MM.1S (cell line): ENCODE measurements around the gene CEACAM20.

Source experiments
- DNase-seq: peaks from one replicate; pipeline ENCODE4 v3.0.0-alpha.2; 2015
- H2AFZ ChIP-seq: fragments of 300-600 bp; sonication (generic); 2 replicates; pipeline ENCODE4 v1.6.0; 2016; ENCODE audit warnings: antibody characterized with exemption, low read length
- H3F3A ChIP-seq: fragments of 300-600 bp; sonication (generic); 2 replicates; pipeline ENCODE4 v1.6.1; 2016; ENCODE audit warnings: mild to moderate bottlenecking, antibody characterized with exemption, low read length, moderate library complexity, mixed read lengths; ENCODE audit not compliant: insufficient read depth
- H3K27ac ChIP-seq: fragments of 300-600 bp; sonication (generic); 2 replicates; pipeline ENCODE4 v1.5.1; 2016; ENCODE audit warnings: mild to moderate bottlenecking, low read length
- H3K27me3 ChIP-seq: fragments of 300-600 bp; sonication (generic); replicated peaks from 2 replicates; pipeline ENCODE4 v1.6.0; 2016; ENCODE audit warnings: low read length; ENCODE audit not compliant: insufficient read depth
- H3K36me3 ChIP-seq: fragments of 300-600 bp; sonication (generic); replicated peaks from 2 replicates; pipeline ENCODE4 v1.6.1; 2016; ENCODE audit warnings: mild to moderate bottlenecking, low read length, mixed read lengths; ENCODE audit not compliant: insufficient read depth
- H3K4me1 ChIP-seq: fragments of 300-600 bp; sonication (generic); 2 replicates; pipeline ENCODE4 v1.6.1; 2016; ENCODE audit warnings: low read length, mixed read lengths
- H3K4me2 ChIP-seq: fragments of 300-600 bp; sonication (generic); 2 replicates; pipeline ENCODE4 v1.6.0; 2016; ENCODE audit warnings: low read depth, low read length
- H3K4me3 ChIP-seq: fragments of 300-600 bp; sonication (generic); 2 replicates; pipeline ENCODE4 v1.5.1; 2016; ENCODE audit warnings: low read length, mixed read lengths
- H3K79me2 ChIP-seq: fragments of 300-600 bp; sonication (generic); 2 replicates; pipeline ENCODE4 v1.6.1; 2016; ENCODE audit warnings: mixed run types, low read length, mixed read lengths
- H3K9ac ChIP-seq: fragments of 300-600 bp; sonication (generic); 2 replicates; pipeline ENCODE4 v1.6.1; 2016; ENCODE audit warnings: low read length, mixed read lengths
- H3K9me2 ChIP-seq: fragments of 300-600 bp; sonication (generic); replicated peaks from 2 replicates; pipeline ENCODE4 v1.6.1; 2016; ENCODE audit warnings: mild to moderate bottlenecking, low read length, mixed read lengths; ENCODE audit not compliant: insufficient read depth
- H3K9me3 ChIP-seq: fragments of 300-600 bp; sonication (generic); replicated peaks from 2 replicates; pipeline ENCODE4 v1.6.1; 2016; ENCODE audit warnings: mild to moderate bottlenecking, low read length, mixed read lengths; ENCODE audit not compliant: insufficient read depth
- H4K20me1 ChIP-seq: fragments of 300-600 bp; sonication (generic); 2 replicates; pipeline ENCODE4 v1.6.1; 2016; ENCODE audit warnings: mild to moderate bottlenecking, low read length, moderate library complexity, mixed read lengths; ENCODE audit not compliant: insufficient read depth
- CTCF ChIP-seq: fragments of 300-600 bp; sonication (generic); IDR thresholded peaks from 2 replicates; pipeline ENCODE4 v1.5.1; 2016; ENCODE audit warnings: antibody characterized with exemption, low read length, mixed read lengths
- EZH2 ChIP-seq: fragments of 300-600 bp; sonication (generic); optimal IDR thresholded peaks from 2 replicates; pipeline ENCODE3; 2017; ENCODE audit warnings: low read depth, mild to moderate bottlenecking, antibody characterized with exemption, low read length, mixed read lengths
- EZH2phosphoT487 ChIP-seq: fragments of 300-600 bp; sonication (generic); IDR thresholded peaks from 2 replicates; pipeline ENCODE4 v1.6.1; 2018; ENCODE audit warnings: antibody characterized with exemption, low read length

Gene CEACAM20

GRCh38 chr19:44573183-44573582 is 43.7 kb upstream of the CEACAM20 start:
- Histone ChIP-seq H3K4me1 (no peaks in the 10 kb centered on the region), H3F3A (no peaks in the 10 kb centered on the region), H3K79me2 (no peaks in the 10 kb centered on the region), H3K9ac (no peak overlapping the region), H3K4me2 (no peak overlapping the region), H3K9me2 (no peaks in the 10 kb centered on the region), H4K20me1 (no peaks in the 10 kb centered on the region), H3K36me3 (no peaks in the 10 kb centered on the region), H3K4me3 (no peak overlapping the region), H3K27me3 (no peaks in the 10 kb centered on the region), H3K27ac (no peak overlapping the region), H3K9me3 (no peaks in the 10 kb centered on the region), H2AFZ (no peak overlapping the region)
- no peak for DNase-seq
- no peak for TF ChIP-seq CTCF
- TF ChIP-seq EZH2phosphoT487 = no peak
- no peak for TF ChIP-seq EZH2

GRCh38 chr19:44572581-44572900 is 43.1 kb upstream of the CEACAM20 start:
- TF ChIP-seq CTCF = no peak
- TF ChIP-seq EZH2phosphoT487 = no peak
- no peak for TF ChIP-seq EZH2

GRCh38 chr19:44571830-44572580 is 42.5 kb upstream of the CEACAM20 start:
- Histone ChIP-seq H3F3A (no peaks in the 10 kb centered on the region), H3K9me3 (no peaks in the 10 kb centered on the region), H3K4me1 (no peaks in the 10 kb centered on the region), H2AFZ (no peak overlapping the region), H3K27ac (no peak overlapping the region), H3K9me2 (no peaks in the 10 kb centered on the region), H3K4me2 (no peak overlapping the region), H3K27me3 (no peaks in the 10 kb centered on the region), H4K20me1 (no peaks in the 10 kb centered on the region), H3K79me2 (no peaks in the 10 kb centered on the region), H3K4me3 (no peak overlapping the region), H3K9ac (no peak overlapping the region), H3K36me3 (no peaks in the 10 kb centered on the region)
- no peak for DNase-seq
- no peak for TF ChIP-seq CTCF
- no peak for TF ChIP-seq EZH2phosphoT487
- TF ChIP-seq EZH2 = no peak

More at GRCh38 chr19:44572581-44572900, 43.1 kb upstream of the CEACAM20 start:
- Histone ChIP-seq H3K27me3 (no peaks in the 10 kb centered on the region), H3F3A (no peaks in the 10 kb centered on the region), H3K79me2 (no peaks in the 10 kb centered on the region), H3K27ac (no peak overlapping the region), H2AFZ (no peak overlapping the region), H3K36me3 (no peaks in the 10 kb centered on the region), H3K4me3 (no peak overlapping the region), H3K9ac (no peak overlapping the region), H3K9me2 (no peaks in the 10 kb centered on the region), H3K4me1 (no peaks in the 10 kb centered on the region), H4K20me1 (no peaks in the 10 kb centered on the region), H3K4me2 (no peak overlapping the region), H3K9me3 (no peaks in the 10 kb centered on the region)
- no peak for DNase-seq
